Activated naive CD4-positive, alpha-beta T cell (primary cell): ENCODE data around the gene GJA1.

Source experiments
- DNase-seq, 4 experiments: peaks; one replicate each; lab custom pipeline; 2025; lab: John Stamatoyannopoulos, UW

GJA1 gene

GRCh38 chr6:121482751-121483150, 47.3 kb downstream of the GJA1 start:
- DNase-seq = no peak

- DNase-seq = no peak
Measured at GRCh38 chr6:121485359-121485811, 49.9 kb downstream of the GJA1 start.

- DNase-seq = no peak
Measured at GRCh38 chr6:121491576-121491975, 56.1 kb downstream of the GJA1 start.

- no peak for DNase-seq
Measured at GRCh38 chr6:121492536-121492935, 57.1 kb downstream of the GJA1 start.

- DNase-seq = no peak
Measured at GRCh38 chr6:121497970-121498375, 62.5 kb downstream of the GJA1 start.

- no peak for DNase-seq
Measured at GRCh38 chr6:121498481-121499276, 63.2 kb downstream of the GJA1 start.
